Measurements from ENCODE around the gene PUSL1.

- TF ChIP-seq, protein P1, sequence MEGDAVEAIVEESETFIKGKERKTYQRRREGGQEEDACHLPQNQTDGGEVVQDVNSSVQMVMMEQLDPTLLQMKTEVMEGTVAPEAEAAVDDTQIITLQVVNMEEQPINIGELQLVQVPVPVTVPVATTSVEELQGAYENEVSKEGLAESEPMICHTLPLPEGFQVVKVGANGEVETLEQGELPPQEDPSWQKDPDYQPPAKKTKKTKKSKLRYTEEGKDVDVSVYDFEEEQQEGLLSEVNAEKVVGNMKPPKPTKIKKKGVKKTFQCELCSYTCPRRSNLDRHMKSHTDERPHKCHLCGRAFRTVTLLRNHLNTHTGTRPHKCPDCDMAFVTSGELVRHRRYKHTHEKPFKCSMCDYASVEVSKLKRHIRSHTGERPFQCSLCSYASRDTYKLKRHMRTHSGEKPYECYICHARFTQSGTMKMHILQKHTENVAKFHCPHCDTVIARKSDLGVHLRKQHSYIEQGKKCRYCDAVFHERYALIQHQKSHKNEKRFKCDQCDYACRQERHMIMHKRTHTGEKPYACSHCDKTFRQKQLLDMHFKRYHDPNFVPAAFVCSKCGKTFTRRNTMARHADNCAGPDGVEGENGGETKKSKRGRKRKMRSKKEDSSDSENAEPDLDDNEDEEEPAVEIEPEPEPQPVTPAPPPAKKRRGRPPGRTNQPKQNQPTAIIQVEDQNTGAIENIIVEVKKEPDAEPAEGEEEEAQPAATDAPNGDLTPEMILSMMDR (conservative IDR thresholded peaks at IDR 0.05; ENCODE audit: low read length): peak; percentile 60
- no peak for TF ChIP-seq EZH2phosphoT487 (IDR thresholded peaks at IDR 0.05; ENCODE audit: borderline replicate concordance, low read depth, low read length)
These were observed 41.0 kb downstream of the PUSL1 start, which contains the start of gene DVL1 for GRCh38 chr1:1349256-1350012.
